Measurements from ENCODE around the gene MYO5A.
"Not testable (repeated sequence)": the region's sequence is repeated elsewhere in the genome, so short reads cannot be mapped to it uniquely, and the experiment has no call there.

DNA sequence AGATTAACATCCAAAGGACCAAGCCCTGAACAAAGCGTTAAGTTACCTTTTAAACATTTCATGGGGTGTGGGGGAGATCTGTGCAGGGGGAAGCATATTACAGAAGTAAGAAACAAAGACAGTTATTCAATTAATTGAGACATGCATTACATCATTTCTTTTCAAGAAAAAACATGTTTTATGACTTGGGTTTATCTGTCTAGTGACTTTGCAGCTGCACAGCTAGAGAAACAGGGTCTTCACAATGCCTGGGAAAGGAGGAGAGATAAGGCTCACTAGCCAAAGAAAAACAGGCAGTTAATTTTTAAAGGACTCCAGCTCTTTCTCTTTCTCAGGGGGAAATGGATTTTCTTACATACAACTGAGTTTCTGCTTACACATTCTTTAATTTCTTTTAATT lies 112.1 kb downstream of the MYO5A start:
- TF ChIP-seq, protein P1, sequence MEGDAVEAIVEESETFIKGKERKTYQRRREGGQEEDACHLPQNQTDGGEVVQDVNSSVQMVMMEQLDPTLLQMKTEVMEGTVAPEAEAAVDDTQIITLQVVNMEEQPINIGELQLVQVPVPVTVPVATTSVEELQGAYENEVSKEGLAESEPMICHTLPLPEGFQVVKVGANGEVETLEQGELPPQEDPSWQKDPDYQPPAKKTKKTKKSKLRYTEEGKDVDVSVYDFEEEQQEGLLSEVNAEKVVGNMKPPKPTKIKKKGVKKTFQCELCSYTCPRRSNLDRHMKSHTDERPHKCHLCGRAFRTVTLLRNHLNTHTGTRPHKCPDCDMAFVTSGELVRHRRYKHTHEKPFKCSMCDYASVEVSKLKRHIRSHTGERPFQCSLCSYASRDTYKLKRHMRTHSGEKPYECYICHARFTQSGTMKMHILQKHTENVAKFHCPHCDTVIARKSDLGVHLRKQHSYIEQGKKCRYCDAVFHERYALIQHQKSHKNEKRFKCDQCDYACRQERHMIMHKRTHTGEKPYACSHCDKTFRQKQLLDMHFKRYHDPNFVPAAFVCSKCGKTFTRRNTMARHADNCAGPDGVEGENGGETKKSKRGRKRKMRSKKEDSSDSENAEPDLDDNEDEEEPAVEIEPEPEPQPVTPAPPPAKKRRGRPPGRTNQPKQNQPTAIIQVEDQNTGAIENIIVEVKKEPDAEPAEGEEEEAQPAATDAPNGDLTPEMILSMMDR (conservative IDR thresholded peaks at IDR 0.05; ENCODE audit: low read length) = not testable (repeated sequence)
- not testable (repeated sequence) for TF ChIP-seq EZH2phosphoT487 (IDR thresholded peaks at IDR 0.05; ENCODE audit: borderline replicate concordance)

Data from Loucy (cell line).